ENCODE data around the gene SOX10. TPM values are rescaled to one million over a fixed set of nuclear protein-coding genes. Genes with fewer than 3 reads are reported as not detected.

SOX10 gene
- total RNA-seq, 2 donors from 2014 or later = not detected

Other genes with a start within 250 kb of the SOX10 start
- gene GCAT, start 176.6 kb downstream of the SOX10 start, total RNA-seq = 1 to 10 TPM in 1 of 2 donors, under 1 TPM in 1; 0.78 to 2.6 TPM
- not detected for gene GALR3, start 161.2 kb downstream of the SOX10 start, total RNA-seq
- gene ANKRD54, start 140.2 kb downstream of the SOX10 start, total RNA-seq = 10 to 100 TPM; 21.3 to 24.4 TPM
- 100 to 1,000 TPM; 517 to 546 TPM for gene EIF3L, start 135.1 kb downstream of the SOX10 start, total RNA-seq
- 10 to 100 TPM; 19.2 to 21.9 TPM for gene MICALL1, start 78.3 kb downstream of the SOX10 start, total RNA-seq
- gene C22orf23, start 31.0 kb downstream of the SOX10 start, total RNA-seq = not detected
- 10 to 100 TPM; 25.9 to 27.7 TPM for gene POLR2F, start 30.9 kb downstream of the SOX10 start, total RNA-seq
- gene PICK1, start 72.8 kb upstream of the SOX10 start, total RNA-seq = 10 to 100 TPM; 24.5 to 25.4 TPM
- not detected for gene SLC16A8, start 99.6 kb upstream of the SOX10 start, total RNA-seq
- 1 to 10 TPM in 1 of 2 donors, under 1 TPM in 1; 0.86 to 1.3 TPM for gene BAIAP2L2, start 126.1 kb upstream of the SOX10 start, total RNA-seq
- gene PLA2G6, start 197.3 kb upstream of the SOX10 start, total RNA-seq = 10 to 100 TPM; 72.2 to 91.4 TPM
- gene MAFF, start 217.4 kb upstream of the SOX10 start, total RNA-seq = 10 to 100 TPM; 44.4 to 80.2 TPM